Measurements from ENCODE around the gene WDR18. TPM values are rescaled to one million over a fixed set of nuclear protein-coding genes. Genes with fewer than 3 reads are reported as not detected.

Gene WDR18
- total RNA-seq, 1 donor from 2014 or later = 44.1 TPM

- no peak for DNase-seq
These were observed 24.3 kb downstream of the WDR18 start for GRCh38 chr19:1008268-1009040.

DNA sequence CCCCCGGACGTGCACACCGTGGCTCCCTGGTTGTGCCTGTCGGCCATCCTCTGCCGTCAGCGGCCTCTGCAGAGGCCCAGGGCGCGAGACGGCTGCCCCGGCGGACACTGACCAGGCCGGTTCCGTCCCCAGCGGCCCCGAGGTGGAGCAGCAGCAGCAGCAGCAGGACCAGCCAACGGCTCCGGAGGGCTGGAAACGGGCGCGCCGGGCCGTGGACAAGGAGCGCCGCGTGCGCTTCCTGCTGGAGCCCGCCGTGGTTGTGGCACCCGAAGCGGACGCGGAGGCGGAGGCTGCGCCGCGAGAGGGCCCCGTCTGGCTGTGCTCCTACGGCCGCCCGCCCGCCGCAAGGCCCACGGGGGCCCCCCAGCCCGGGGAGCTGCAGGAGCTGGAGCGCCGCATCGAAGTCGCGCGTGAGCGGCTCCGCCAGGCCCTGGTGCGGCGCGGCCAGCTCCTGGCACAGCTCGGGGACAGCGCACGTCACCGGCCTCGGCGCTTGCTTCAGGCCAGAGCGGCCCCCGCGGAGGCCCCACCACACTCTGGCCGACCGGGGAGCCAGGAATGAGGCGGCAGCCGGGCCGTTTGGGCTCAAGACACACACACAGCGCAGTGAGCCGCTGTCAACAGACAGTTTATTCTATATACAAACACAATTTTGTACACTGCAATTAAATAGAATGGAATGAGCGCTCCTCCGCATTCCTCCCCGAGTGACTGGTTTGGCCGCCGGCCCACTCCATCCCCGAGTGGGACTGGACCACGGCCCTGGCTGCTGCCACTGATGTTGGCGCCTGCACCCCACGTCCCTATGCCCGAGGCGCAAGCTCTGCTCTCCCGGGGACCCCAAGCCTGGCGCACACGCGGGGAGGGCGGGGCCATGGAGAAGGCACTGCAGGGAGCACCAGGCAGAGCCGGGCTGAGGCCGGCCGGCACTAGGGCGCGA, 25.2 kb downstream of the WDR18 start:
- DNase-seq = no peak

DNA sequence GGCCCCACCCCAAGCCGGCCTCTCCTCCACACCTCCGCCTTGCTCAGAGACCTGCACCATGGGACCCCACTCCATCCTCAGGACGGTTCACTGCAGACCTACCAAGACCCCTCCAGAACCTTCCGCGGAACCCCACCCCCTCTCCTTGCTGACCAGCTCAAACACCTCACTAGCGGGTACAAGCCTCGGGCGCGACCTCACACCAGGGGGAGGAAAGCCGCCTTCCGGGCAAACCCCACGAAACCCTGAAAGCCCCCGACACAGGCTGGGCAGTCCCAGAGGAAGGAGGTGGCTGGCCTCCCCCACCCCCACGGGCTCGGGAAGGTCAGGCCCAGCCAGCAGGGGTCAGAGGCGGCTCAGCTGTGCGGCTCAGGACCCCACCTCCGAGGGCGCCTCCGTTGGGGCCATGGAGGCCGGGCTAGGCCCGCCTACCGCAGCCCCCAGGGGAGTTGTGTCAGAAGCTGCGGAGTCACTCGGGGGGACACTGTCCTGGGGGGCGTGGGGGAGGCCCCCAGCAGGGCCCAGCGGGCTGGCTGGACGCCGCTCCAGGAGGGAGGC, 25.9 kb downstream of the WDR18 start:
- DNase-seq = no peak

DNA sequence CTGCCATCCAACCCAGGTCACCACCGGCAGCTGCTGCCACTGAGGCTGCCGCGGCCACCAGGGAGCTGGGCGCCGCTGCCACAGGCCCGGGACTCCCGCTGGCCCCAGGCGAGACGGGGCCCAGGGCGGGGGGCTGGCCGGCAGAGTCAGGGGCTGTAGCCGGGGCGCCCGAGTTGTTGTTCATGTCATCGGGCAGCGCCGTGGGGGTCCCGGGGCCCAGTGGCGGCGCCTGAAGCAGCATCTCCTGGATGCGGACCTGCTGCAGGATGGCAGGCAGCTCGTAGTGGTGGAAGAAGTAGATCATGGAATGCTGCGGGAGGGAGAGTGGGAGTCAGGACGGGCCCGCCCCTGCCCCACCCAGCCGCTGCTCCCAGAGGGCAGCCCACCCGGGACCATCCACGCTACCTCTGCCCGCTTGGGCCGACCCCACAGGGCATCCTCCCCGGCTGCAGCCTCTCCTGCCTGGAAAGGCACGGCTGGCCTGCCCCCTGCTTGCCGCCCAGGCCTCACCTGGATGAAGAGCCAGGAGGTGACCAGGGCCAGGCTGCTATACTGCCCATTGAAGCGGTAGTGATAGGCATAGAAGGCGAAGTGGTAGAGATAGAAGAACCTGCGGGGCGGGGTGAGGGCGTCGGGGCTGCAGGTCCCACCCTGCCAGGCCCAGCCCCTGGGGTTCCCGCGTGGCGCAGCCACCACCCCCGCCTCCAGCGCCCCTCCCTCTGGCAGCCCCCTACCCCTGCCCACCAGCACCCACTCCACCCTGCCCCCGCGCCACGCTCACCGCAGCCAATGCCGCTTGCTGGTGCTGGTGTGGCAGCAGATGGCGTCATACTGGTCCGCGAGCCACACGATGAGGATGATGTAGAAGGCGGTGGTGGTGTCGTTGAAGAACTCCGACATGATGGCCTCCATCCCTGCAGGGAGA, 26.7 kb downstream of the WDR18 start:
- DNase-seq = no peak

GRCh38 chr19:1011831-1012333, 27.7 kb downstream of the WDR18 start:
- DNase-seq = no peak

- DNase-seq = no peak
These were observed 28.2 kb downstream of the WDR18 start for GRCh38 chr19:1012334-1012733.

GRCh38 chr19:1013218-1013617, 29.1 kb downstream of the WDR18 start:
- DNase-seq = no peak

- DNase-seq = no peak
These were observed 30.3 kb downstream of the WDR18 start for GRCh38 chr19:1014161-1015060.

DNA sequence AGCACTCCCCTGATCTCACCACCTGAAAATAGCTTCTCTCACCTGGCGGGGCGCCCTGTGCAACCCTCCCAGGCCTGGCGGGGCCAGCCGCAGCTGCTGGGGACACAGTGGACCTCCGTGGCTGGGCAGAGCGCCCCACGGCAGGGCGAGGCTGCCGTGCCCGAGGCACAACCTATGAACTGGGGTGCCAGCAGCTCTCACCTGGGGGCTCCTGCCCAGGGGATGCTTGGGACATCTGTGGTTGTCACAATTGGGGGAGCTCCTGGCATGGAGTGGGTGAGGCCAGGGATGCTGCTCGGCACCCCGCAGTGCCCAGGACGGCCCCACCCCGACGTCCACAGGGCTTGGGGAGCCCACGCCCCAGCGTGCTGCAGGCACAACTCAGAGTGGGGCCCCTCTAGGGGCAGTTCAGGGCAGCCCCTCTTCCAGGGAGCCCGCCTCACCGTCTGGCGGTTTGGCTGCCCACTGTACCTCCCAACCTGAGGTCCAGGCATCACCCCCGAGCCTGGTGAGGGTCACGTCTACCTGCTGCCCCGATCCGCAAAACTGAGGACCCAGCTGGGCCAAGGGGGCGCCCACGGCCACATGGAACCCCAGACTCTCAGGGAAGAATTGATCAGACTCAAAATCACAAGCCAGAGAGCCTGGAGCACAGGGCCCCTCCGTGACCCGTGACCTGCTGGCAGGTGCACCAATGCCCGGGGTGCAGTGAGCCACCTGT, 31.1 kb downstream of the WDR18 start:
- DNase-seq = no peak

DNA sequence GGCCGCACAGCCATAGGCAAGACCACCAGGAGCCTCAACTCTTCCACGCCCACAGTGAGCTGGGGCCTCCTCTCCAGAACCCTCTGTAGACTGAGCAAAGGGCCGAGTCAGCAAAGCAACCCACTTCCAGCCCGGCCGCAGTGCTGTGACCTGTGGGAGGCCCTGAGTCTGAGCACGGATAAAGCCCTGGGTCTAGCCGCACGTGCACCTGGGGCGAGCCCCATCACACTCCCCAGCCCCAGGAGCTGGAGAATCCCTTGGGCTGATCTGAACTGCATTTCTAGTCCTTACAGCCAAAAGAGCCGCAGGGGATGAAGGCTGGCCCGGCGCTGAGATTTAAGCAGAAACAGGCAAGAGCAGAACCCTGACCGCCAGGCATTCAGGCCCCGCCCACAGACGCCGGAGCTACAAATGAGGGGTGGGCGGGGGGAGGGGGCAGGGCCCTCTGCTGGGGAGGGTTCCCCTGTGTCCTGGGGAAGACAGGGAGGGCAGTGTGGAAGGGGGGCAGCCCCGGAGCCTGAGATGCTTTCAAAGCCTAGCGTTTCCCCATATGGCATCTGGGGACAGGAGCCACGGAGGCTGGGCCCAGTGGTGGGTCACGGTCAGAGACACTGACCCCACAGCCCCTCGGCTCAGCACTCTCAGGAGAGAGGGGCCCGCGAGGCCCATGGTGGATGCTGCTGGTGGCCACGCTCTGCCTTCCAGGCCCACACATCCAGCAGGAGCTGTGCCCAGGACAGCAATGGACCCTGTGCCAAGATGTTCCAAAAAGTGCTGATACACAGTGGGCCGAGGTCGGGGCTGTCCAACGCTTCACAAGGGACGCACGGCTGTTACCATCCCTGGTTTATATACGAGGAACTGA, 31.9 kb downstream of the WDR18 start:
- no peak for DNase-seq

DNA sequence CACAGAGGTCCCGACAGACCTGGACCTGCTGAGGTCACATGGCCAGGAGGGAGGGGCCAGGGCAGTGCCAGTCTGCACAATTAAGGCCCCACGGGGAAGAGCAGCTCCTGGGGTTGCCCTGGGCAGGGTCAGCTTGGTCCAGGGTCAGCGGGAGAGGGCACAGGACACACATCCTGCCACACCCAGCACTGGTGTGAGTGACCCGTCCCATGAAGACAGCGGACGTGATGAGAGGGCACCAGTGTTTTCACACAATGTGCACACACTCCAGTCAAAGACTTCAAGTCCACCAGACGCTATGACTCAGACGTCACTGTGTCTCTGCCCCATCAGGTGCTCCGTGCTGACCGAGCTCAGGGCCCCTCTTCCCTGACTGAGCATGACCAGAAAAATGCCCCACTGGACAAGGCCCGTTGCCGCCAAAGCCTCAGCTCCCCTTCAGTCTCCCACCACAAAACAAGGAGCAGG, 32.5 kb downstream of the WDR18 start:
- no peak for DNase-seq

DNA sequence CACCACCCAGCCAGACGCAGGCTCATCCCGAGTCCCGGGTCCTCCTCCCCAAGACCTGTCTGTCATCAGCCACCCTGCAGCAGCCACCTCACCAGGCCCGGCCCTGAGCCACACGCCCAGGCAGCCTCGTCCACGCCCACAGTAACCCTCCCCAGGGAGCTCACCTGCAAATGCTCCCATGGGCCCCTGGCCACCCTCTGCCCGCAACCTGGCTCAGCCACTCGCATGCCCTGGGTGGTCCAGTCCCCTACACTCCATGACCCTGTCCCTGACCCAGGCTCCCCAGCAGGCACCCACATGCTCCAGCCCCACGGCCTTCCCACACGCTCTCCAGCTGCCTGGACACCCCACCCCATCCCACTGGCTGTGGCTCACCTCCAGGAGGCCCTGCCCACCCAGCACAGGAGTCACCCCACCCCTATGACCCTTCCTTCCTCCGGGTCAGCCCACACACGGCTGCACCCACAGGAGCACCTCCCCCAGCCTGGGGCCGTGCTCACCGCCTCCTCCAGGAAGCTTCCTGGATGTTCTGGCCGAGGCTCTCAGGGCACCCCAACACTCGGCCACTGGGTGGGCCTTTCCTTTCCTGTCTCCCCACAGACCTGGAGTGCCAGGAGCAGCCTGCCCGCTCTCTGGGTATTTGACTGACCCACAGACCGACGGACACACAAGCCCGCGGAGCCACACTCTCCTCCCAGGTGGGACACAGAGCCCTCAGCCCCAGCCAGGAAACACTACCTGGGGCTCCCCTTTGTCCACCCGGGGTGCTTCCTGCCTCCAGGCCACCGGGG, 33.2 kb downstream of the WDR18 start:
- no peak for DNase-seq

DNA sequence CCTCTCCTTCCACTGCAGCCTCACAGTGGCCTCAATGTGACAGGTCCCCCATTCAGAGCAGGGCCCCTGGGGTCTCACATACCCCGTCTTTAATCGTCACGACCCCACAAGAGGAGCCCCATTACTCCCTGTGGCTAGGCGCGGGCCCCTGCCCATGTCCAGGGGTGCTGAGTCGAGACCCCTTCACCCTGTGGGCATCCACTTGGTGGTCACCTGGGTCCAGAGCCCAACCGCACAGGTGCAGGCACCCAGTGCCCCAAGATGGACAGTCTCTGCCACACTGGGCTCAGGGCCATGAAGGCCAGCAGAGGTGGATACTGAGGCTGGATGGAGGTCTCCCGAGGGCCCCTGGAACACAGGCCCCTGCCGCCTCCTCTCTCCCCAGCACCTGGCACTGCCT, 33.8 kb downstream of the WDR18 start:
- DNase-seq = no peak

GRCh38 chr19:1018393-1018792, 34.2 kb downstream of the WDR18 start:
- no peak for DNase-seq

GRCh38 chr19:1018932-1019615, 34.9 kb downstream of the WDR18 start:
- no peak for DNase-seq

- DNase-seq = no peak
These were observed 35.4 kb downstream of the WDR18 start for GRCh38 chr19:1019616-1019961.
